DND-41 (cell line): ENCODE results near the gene DGKI.

Source experiments
- ATAC-seq: fragments of 200-7000 bp; cut with Tn5 transposase; 3 replicates; pipeline ENCODE4 v1.9.1; 2021; ENCODE audit warnings: low read depth; ENCODE audit not compliant: insufficient read depth
- DNase-seq: peaks from one replicate; pipeline ENCODE4 v3.0.0-alpha.2; 2020
- H2AFZ ChIP-seq: 2 replicates; pipeline ENCODE4 v1.6.0; 2012; ENCODE audit warnings: low read depth, low read length
- H3K27ac ChIP-seq: 2 replicates; pipeline ENCODE4 v1.5.1; 2012; ENCODE audit warnings: low read length, inconsistent platforms
- H3K27me3 ChIP-seq: fragments of 200-600 bp; sonication (generic); 2 replicates; pipeline ENCODE4 v1.6.0; 2012; ENCODE audit warnings: low read length, mild to moderate bottlenecking, inconsistent platforms; ENCODE audit not compliant: insufficient read depth, poor library complexity
- H3K36me3 ChIP-seq: 2 replicates; pipeline ENCODE4 v1.5.1; 2012; ENCODE audit warnings: low read length, inconsistent platforms; ENCODE audit not compliant: insufficient read depth
- H3K4me1 ChIP-seq: 2 replicates; pipeline ENCODE4 v1.5.1; 2012; ENCODE audit warnings: mild to moderate bottlenecking, low read length; ENCODE audit not compliant: insufficient read depth
- H3K4me2 ChIP-seq: 2 replicates; pipeline ENCODE4 v1.6.0; 2012; ENCODE audit warnings: mild to moderate bottlenecking, moderate library complexity, low read length, inconsistent platforms; ENCODE audit not compliant: insufficient read depth
- H3K4me3 ChIP-seq, 2 experiments: fragments of 200-600 bp in 1 of 2; shearing (Covaris generic) in 1 of 2; 2 replicates each; pipeline ENCODE4 v1.5.1; 2012 to 2016; ENCODE audit warnings: inconsistent platforms in 2 of 2, low read length in 2 of 2, mild to moderate bottlenecking in 2 of 2, low read depth in 1 of 2, moderate library complexity in 1 of 2
- H3K79me2 ChIP-seq: 2 replicates; pipeline ENCODE4 v1.6.0; 2012; ENCODE audit warnings: low read length, inconsistent platforms; ENCODE audit not compliant: insufficient read depth
- H3K9ac ChIP-seq: 2 replicates; pipeline ENCODE4 v1.6.0; 2012; ENCODE audit warnings: low read depth, mild to moderate bottlenecking, inconsistent platforms, low read length, moderate library complexity
- H3K9me3 ChIP-seq: 2 replicates; pipeline ENCODE4 v1.5.1; 2012; ENCODE audit warnings: low read length, moderate library complexity, mild to moderate bottlenecking, inconsistent platforms; ENCODE audit not compliant: insufficient read depth, severe bottlenecking
- H4K20me1 ChIP-seq: 2 replicates; pipeline ENCODE4 v1.6.0; 2012; ENCODE audit warnings: low read length; ENCODE audit not compliant: insufficient read depth
- CTCF ChIP-seq: IDR thresholded peaks from 2 replicates; pipeline ENCODE4 v1.5.1; 2012; ENCODE audit warnings: borderline replicate concordance, low read length, moderate library complexity, mild to moderate bottlenecking; ENCODE audit not compliant: poor library complexity, severe bottlenecking; ENCODE audit errors: extremely low read depth
- EZH2 ChIP-seq: IDR thresholded peaks from 3 replicates; pipeline ENCODE4 v1.6.1; 2012; ENCODE audit warnings: borderline replicate concordance, low read depth, mild to moderate bottlenecking, moderate library complexity, low read length, inconsistent platforms; ENCODE audit not compliant: severe bottlenecking

DGKI gene

GRCh38 chr7:137354961-137355360 is 491.8 kb downstream of the DGKI start:
- no peaks in the 10 kb centered on the region for H3K27me3 ChIP-seq
- no peak overlapping the region for H3K9ac ChIP-seq
- H4K20me1 ChIP-seq, result no peaks in the 10 kb centered on the region
- H3K9me3 ChIP-seq, result peaks cover 15% of the 10 kb centered on the region
- no peaks in the 10 kb centered on the region for H3K36me3 ChIP-seq
- no peak for TF ChIP-seq CTCF
- no peak overlapping the region for H2AFZ ChIP-seq
- no peak for ATAC-seq
- DNase-seq, result no peak
- H3K4me2 ChIP-seq, result no peak overlapping the region
- no peak overlapping the region for H3K4me3 ChIP-seq
- H3K27ac ChIP-seq, result no peak overlapping the region
- no peaks in the 10 kb centered on the region for H3K79me2 ChIP-seq
- H3K4me1 ChIP-seq, result no peaks in the 10 kb centered on the region

- H3K27me3 ChIP-seq, result no peaks in the 10 kb centered on the region
- no peak overlapping the region for H2AFZ ChIP-seq
- H3K9ac ChIP-seq, result no peak overlapping the region
- H3K4me2 ChIP-seq, result no peak overlapping the region
- ATAC-seq (no peak), DNase-seq (no peak)
- no peak for TF ChIP-seq CTCF
- no peak for TF ChIP-seq EZH2
- no peaks in the 10 kb centered on the region for H4K20me1 ChIP-seq
- peaks cover 9% of the 10 kb centered on the region for H3K9me3 ChIP-seq
- no peaks in the 10 kb centered on the region for H3K79me2 ChIP-seq
- no peak overlapping the region for H3K27ac ChIP-seq
- H3K36me3 ChIP-seq, result no peaks in the 10 kb centered on the region
- H3K4me1 ChIP-seq, result no peaks in the 10 kb centered on the region
- H3K4me3 ChIP-seq, result no peak overlapping the region
Observed at GRCh38 chr7:137354396-137354795, 492.4 kb downstream of the DGKI start.

- no peak for ATAC-seq
- no peak overlapping the region for H3K27ac ChIP-seq
- no peak for TF ChIP-seq EZH2
- no peak for TF ChIP-seq CTCF
- DNase-seq, result no peak
- H3K9ac ChIP-seq, result no peak overlapping the region
- no peaks in the 10 kb centered on the region for H3K79me2 ChIP-seq
- peaks cover 3% of the 10 kb centered on the region for H3K9me3 ChIP-seq
- H2AFZ ChIP-seq, result no peak overlapping the region
- H3K4me2 ChIP-seq, result no peak overlapping the region
- H3K4me3 ChIP-seq, result no peak overlapping the region
- no peaks in the 10 kb centered on the region for H3K36me3 ChIP-seq
- H4K20me1 ChIP-seq, result no peaks in the 10 kb centered on the region
- H3K27me3 ChIP-seq, result no peaks in the 10 kb centered on the region
- no peaks in the 10 kb centered on the region for H3K4me1 ChIP-seq
Observed at GRCh38 chr7:137351941-137352340, 494.8 kb downstream of the DGKI start.

- Histone ChIP-seq H3K79me2 (no peaks in the 10 kb centered on the region), H3K4me3 (no peak overlapping the region), H3K36me3 (no peaks in the 10 kb centered on the region), H3K4me2 (no peak overlapping the region), H3K9ac (no peak overlapping the region), H3K27ac (no peak overlapping the region), H4K20me1 (no peaks in the 10 kb centered on the region), H3K9me3 (no peaks in the 10 kb centered on the region), H3K4me1 (no peaks in the 10 kb centered on the region), H3K27me3 (no peaks in the 10 kb centered on the region), H2AFZ (no peak overlapping the region)
- DNase-seq, result no peak
- no peak for TF ChIP-seq EZH2
- no peak for TF ChIP-seq CTCF
- ATAC-seq, result no peak
Observed at GRCh38 chr7:137345799-137346449, 500.9 kb downstream of the DGKI start.
